Measurements from ENCODE around the gene MAX. TPM values are rescaled to one million over a fixed set of nuclear protein-coding genes. Genes with fewer than 3 reads are reported as not detected.

MAX gene
- total and polyA plus RNA-seq, 2 of the 4 experiments (the other 2 are of a cell fraction) = 45.2 to 51.8 TPM

- H3K4me3 ChIP-seq (ENCODE audit: insufficient read depth, low read depth, low read length) = no peak overlapping the region
- no peak overlapping the region for H3K4ac ChIP-seq (ENCODE audit: low read depth, low read length)
- no peaks in the 10 kb centered on the region for H3K9me3 ChIP-seq (ENCODE audit: control insufficient read depth, insufficient read depth, low read length)
- no peak overlapping the region for H3K14ac ChIP-seq (replicated peaks; ENCODE audit: low read depth, low read length)
- ATAC-seq (ENCODE audit: low read depth) = no peak
- no peaks in the 10 kb centered on the region for H3K4me1 ChIP-seq (ENCODE audit: control insufficient read depth, insufficient read depth, low read length)
- intact Hi-C loops (cut with micrococcal nuclease) = no loop called here
- no peak for DNase-seq
- no peak overlapping the region for H2BK120ac ChIP-seq (ENCODE audit: low read depth, low read length)
- H4K91ac ChIP-seq (ENCODE audit: insufficient read depth, low read depth, low read length) = no peak overlapping the region
- ChIA-PET POLR2A (ENCODE audit: unreplicated experiment) (interaction anchor here (0.6 to 0.7 kb wide), 2 partner anchors 179 to 1400 kb away, joined by 6 to 30 read pairs; no protein-coding TSS in a partner anchor), CTCF (interaction anchor here (0.6 kb wide), 1 partner anchor 1162 kb away, joined by 3 read pairs; no protein-coding TSS in a partner anchor)
- no peak overlapping the region for H2BK5ac ChIP-seq (ENCODE audit: low read depth, low read length, poor library complexity, severe bottlenecking)
- no peak overlapping the region for H3K9ac ChIP-seq (ENCODE audit: low read depth, low read length)
- no peak overlapping the region for H4K5ac ChIP-seq (ENCODE audit: low read depth, low read length)
- no peak overlapping the region for H3K56ac ChIP-seq (ENCODE audit: extremely low read depth, insufficient read depth, low read length)
- no peak overlapping the region for H2BK15ac ChIP-seq (ENCODE audit: low read depth, low read length)
- H3K9me1 ChIP-seq (ENCODE audit: insufficient read depth, low read length) = peaks cover 4% of the 10 kb centered on the region; the same call in 1 of the 2 replicates
- no peak overlapping the region for H3K23ac ChIP-seq (ENCODE audit: low read depth, low read length)
- H3K4me2 ChIP-seq (ENCODE audit: low read depth, low read length) = no peak overlapping the region
- dilution Hi-C loops (cut with HindIII; ENCODE audit: low sequenced_read_pairs, unreplicated experiment) = no loop called here
- H2AFZ ChIP-seq (replicated peaks; ENCODE audit: low read length, poor library complexity) = no peak overlapping the region
- H3K79me1 ChIP-seq (ENCODE audit: low read depth in 1 of 2, low read length in 2 of 2) = peaks cover 0 to 1% of the 10 kb centered on the region in 2 experiments; a peak in 1 of 4 replicates
- no peaks in the 10 kb centered on the region for H4K20me1 ChIP-seq (ENCODE audit: insufficient read depth, low read length)
- no peak overlapping the region for H2AK5ac ChIP-seq (ENCODE audit: low read depth, low read length)
- WGBS, 2 experiments (ENCODE audit: extremely low coverage in 2 of 2, insufficient read length in 1 of 2) = no CpG with 5 or more reads among the region's 1 CpG
- H4K8ac ChIP-seq (ENCODE audit: low read depth in 2 of 2, low read length in 2 of 2) = no peak overlapping the region
- H3K18ac ChIP-seq (ENCODE audit: low read depth, low read length) = no peak overlapping the region
- BruUV-seq (replicated peaks) = no TSS peak
- no peaks in the 10 kb centered on the region for H3K36me3 ChIP-seq (ENCODE audit: control insufficient read depth, insufficient read depth, low read length)
- in situ Hi-C loops (cut with MboI; ENCODE audit: low sequenced_read_pairs) = no loop called here
- peaks cover 13% of the 10 kb centered on the region for H3K27me3 ChIP-seq (ENCODE audit: control insufficient read depth, insufficient read depth, low read length)
- H2AK9ac ChIP-seq (replicated peaks; ENCODE audit: low read depth, low read length, poor library complexity) = no peak overlapping the region
- TF ChIP-seq MXI1 (IDR thresholded peaks at IDR 0.05; ENCODE audit: borderline replicate concordance, low read depth, low read length) (no peak), MAZ (IDR thresholded peaks at IDR 0.05; ENCODE audit: borderline replicate concordance, low read depth, low read length) (no peak), CHD1 (IDR thresholded peaks at IDR 0.05; ENCODE audit: low read depth, low read length) (no peak), RCOR1 (IDR thresholded peaks at IDR 0.05; ENCODE audit: insufficient replicate concordance, low read length) (no peak), SMC3 (IDR thresholded peaks at IDR 0.05; ENCODE audit: low read depth, low read length) (no peak), FOS (IDR thresholded peaks at IDR 0.05; ENCODE audit: low read depth, low read length) (no peak)
- H2BK20ac ChIP-seq (ENCODE audit: low read depth, low read length) = no peak overlapping the region
- H3K27ac ChIP-seq (ENCODE audit: insufficient read depth, low read length) = no peak overlapping the region
Observed at GRCh38 chr14:65107200-65107599, 4.9 kb upstream of the MAX start.

Measured in IMR-90 (cell line).